ENCODE data around the gene RNASEH2B.

The RNASEH2B gene

GRCh38 chr13:50993371-50993770, 83.8 kb downstream of the RNASEH2B start:
- H3K9ac ChIP-seq (ENCODE audit: insufficient read length, low read depth): no peak overlapping the region
- TF ChIP-seq ZNF274 (IDR thresholded peaks at IDR 0.05; ENCODE audit: low read depth, low read length): no peak
- no peak for TF ChIP-seq YY1 (IDR thresholded peaks at IDR 0.05; ENCODE audit: insufficient read depth, insufficient read length)
- no peak for TF ChIP-seq SUZ12 (IDR thresholded peaks at IDR 0.05; ENCODE audit: extremely low read depth, insufficient read depth, insufficient read length)
- H3K4me1 ChIP-seq (ENCODE audit: insufficient read depth, insufficient read length): no peaks in the 10 kb centered on the region
- no peaks in the 10 kb centered on the region for H3K9me3 ChIP-seq (ENCODE audit: insufficient read depth, low read length)
- DNase-seq (ENCODE audit: low read depth, low spot score): no peak
- no peak overlapping the region for H3K4me3 ChIP-seq (ENCODE audit: insufficient read length, low read depth)
- H3K36me3 ChIP-seq (ENCODE audit: insufficient read depth, insufficient read length, low read length): no peaks in the 10 kb centered on the region
- no peaks in the 10 kb centered on the region for H3K27me3 ChIP-seq (ENCODE audit: insufficient read depth, insufficient read length)

GRCh38 chr13:50993934-50994333, 84.3 kb downstream of the RNASEH2B start:
- no peak for DNase-seq (ENCODE audit: low read depth, low spot score)
- Histone ChIP-seq H3K4me1 (ENCODE audit: insufficient read depth, insufficient read length) (no peaks in the 10 kb centered on the region), H3K4me3 (ENCODE audit: insufficient read length, low read depth) (no peak overlapping the region), H3K9ac (ENCODE audit: insufficient read length, low read depth) (no peak overlapping the region), H3K27me3 (ENCODE audit: insufficient read depth, insufficient read length) (no peaks in the 10 kb centered on the region), H3K36me3 (ENCODE audit: insufficient read depth, insufficient read length, low read length) (no peaks in the 10 kb centered on the region), H3K9me3 (ENCODE audit: insufficient read depth, low read length) (no peaks in the 10 kb centered on the region)
- TF ChIP-seq ZNF274 (IDR thresholded peaks at IDR 0.05; ENCODE audit: low read depth, low read length): no peak

- H3K4me3 ChIP-seq (ENCODE audit: insufficient read length, low read depth): no peak overlapping the region
- H3K27me3 ChIP-seq (ENCODE audit: insufficient read depth, insufficient read length): no peaks in the 10 kb centered on the region
- DNase-seq (ENCODE audit: low read depth, low spot score): no peak
- no peaks in the 10 kb centered on the region for H3K4me1 ChIP-seq (ENCODE audit: insufficient read depth, insufficient read length)
- TF ChIP-seq SUZ12 (IDR thresholded peaks at IDR 0.05; ENCODE audit: extremely low read depth, insufficient read depth, insufficient read length) (no peak), ZNF274 (IDR thresholded peaks at IDR 0.05; ENCODE audit: low read depth, low read length) (no peak), YY1 (IDR thresholded peaks at IDR 0.05; ENCODE audit: insufficient read depth, insufficient read length) (no peak)
- H3K36me3 ChIP-seq (ENCODE audit: insufficient read depth, insufficient read length, low read length): no peaks in the 10 kb centered on the region
- H3K9me3 ChIP-seq (ENCODE audit: insufficient read depth, low read length): no peaks in the 10 kb centered on the region
- H3K9ac ChIP-seq (ENCODE audit: insufficient read length, low read depth): no peak overlapping the region
Observed at GRCh38 chr13:50994651-50995050, 85.1 kb downstream of the RNASEH2B start.

DNA sequence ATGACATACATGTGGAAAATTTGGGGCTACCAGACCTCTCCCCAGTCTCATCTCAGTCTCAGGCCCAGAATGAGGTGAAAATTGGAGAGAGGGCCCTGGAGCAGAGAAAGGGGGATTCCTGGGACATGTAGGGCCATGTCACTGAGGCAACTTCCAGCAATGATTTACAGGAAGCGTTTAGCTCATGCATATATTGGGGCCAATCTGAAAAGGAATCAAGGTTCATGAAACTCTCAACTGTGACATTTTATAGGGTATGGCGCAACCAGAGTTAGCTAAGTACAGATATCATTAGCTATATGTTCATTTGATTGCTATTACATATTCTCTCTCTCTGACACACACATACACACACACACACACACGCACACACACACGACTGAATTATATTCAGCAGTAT, 86.3 kb downstream of the RNASEH2B start:
- Histone ChIP-seq H3K36me3 (ENCODE audit: insufficient read depth, insufficient read length, low read length) (no peaks in the 10 kb centered on the region), H3K27me3 (ENCODE audit: insufficient read depth, insufficient read length) (no peaks in the 10 kb centered on the region), H3K9ac (ENCODE audit: insufficient read length, low read depth) (no peak overlapping the region), H3K9me3 (ENCODE audit: insufficient read depth, low read length) (no peaks in the 10 kb centered on the region), H3K4me1 (ENCODE audit: insufficient read depth, insufficient read length) (no peaks in the 10 kb centered on the region), H3K4me3 (ENCODE audit: insufficient read length, low read depth) (no peak overlapping the region)
- no peak for DNase-seq (ENCODE audit: low read depth, low spot score)
- TF ChIP-seq ZNF274 (IDR thresholded peaks at IDR 0.05; ENCODE audit: low read depth, low read length) (no peak), SUZ12 (IDR thresholded peaks at IDR 0.05; ENCODE audit: extremely low read depth, insufficient read depth, insufficient read length) (no peak), YY1 (IDR thresholded peaks at IDR 0.05; ENCODE audit: insufficient read depth, insufficient read length) (no peak)

DNA sequence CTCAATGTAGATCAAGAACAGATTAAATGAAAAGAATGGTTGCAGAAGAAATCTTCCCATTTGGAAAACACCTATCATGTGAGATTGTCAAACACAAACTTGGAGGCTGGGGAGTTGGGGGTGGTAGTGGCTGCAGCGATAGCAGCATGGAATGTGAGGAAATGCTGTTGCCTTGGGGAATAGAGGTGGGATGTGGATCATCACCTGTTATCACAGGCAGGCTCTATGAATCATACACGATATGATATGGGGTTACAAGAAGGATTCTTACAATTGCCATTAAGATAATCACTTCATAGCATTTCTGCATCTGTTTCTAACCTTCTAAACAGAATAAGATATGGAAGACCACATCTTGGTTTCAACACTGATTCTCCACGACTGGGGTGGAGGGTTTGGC, 88.7 kb downstream of the RNASEH2B start:
- no peak for DNase-seq (ENCODE audit: low read depth, low spot score)
- H3K36me3 ChIP-seq (ENCODE audit: insufficient read depth, insufficient read length, low read length): no peaks in the 10 kb centered on the region
- TF ChIP-seq SUZ12 (IDR thresholded peaks at IDR 0.05; ENCODE audit: extremely low read depth, insufficient read depth, insufficient read length) (no peak), ZNF274 (IDR thresholded peaks at IDR 0.05; ENCODE audit: low read depth, low read length) (no peak), YY1 (IDR thresholded peaks at IDR 0.05; ENCODE audit: insufficient read depth, insufficient read length) (no peak)
- no peaks in the 10 kb centered on the region for H3K4me1 ChIP-seq (ENCODE audit: insufficient read depth, insufficient read length)
- no peak overlapping the region for H3K4me3 ChIP-seq (ENCODE audit: insufficient read length, low read depth)
- H3K9ac ChIP-seq (ENCODE audit: insufficient read length, low read depth): no peak overlapping the region
- no peaks in the 10 kb centered on the region for H3K9me3 ChIP-seq (ENCODE audit: insufficient read depth, low read length)
- H3K27me3 ChIP-seq (ENCODE audit: insufficient read depth, insufficient read length): no peaks in the 10 kb centered on the region

DNA sequence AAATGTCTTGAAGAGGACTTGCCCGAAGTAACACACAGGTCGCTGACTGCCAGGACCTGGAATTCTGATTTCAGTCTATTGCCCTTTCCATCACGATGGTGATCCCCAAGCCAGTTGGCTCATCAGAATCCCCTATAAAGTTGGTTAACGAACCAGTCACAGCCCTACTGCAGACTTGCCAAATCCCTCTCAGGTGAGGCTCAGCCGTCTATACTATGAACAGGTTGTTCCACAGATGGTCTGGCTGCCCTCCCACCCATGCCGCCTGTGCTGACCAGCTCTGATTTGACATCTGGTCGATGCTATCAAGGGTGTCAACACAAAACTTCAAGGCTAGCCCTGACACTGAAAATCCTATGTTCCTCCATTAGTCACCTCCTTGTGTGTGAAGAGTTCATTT, 90.0 kb downstream of the RNASEH2B start:
- Histone ChIP-seq H3K36me3 (ENCODE audit: insufficient read depth, insufficient read length, low read length) (no peaks in the 10 kb centered on the region), H3K9ac (ENCODE audit: insufficient read length, low read depth) (no peak overlapping the region), H3K9me3 (ENCODE audit: insufficient read depth, low read length) (no peaks in the 10 kb centered on the region), H3K4me1 (ENCODE audit: insufficient read depth, insufficient read length) (no peaks in the 10 kb centered on the region), H3K4me3 (ENCODE audit: insufficient read length, low read depth) (no peak overlapping the region), H3K27me3 (ENCODE audit: insufficient read depth, insufficient read length) (no peaks in the 10 kb centered on the region)
- TF ChIP-seq SUZ12 (IDR thresholded peaks at IDR 0.05; ENCODE audit: extremely low read depth, insufficient read depth, insufficient read length) (no peak), ZNF274 (IDR thresholded peaks at IDR 0.05; ENCODE audit: low read depth, low read length) (no peak), YY1 (IDR thresholded peaks at IDR 0.05; ENCODE audit: insufficient read depth, insufficient read length) (no peak)
- no peak for DNase-seq (ENCODE audit: low read depth, low spot score)

GRCh38 chr13:51000061-51000460, 90.5 kb downstream of the RNASEH2B start:
- Histone ChIP-seq H3K4me1 (ENCODE audit: insufficient read depth, insufficient read length) (no peaks in the 10 kb centered on the region), H3K9ac (ENCODE audit: insufficient read length, low read depth) (no peak overlapping the region), H3K9me3 (ENCODE audit: insufficient read depth, low read length) (no peaks in the 10 kb centered on the region), H3K36me3 (ENCODE audit: insufficient read depth, insufficient read length, low read length) (no peaks in the 10 kb centered on the region), H3K27me3 (ENCODE audit: insufficient read depth, insufficient read length) (no peaks in the 10 kb centered on the region), H3K4me3 (ENCODE audit: insufficient read length, low read depth) (no peak overlapping the region)
- no peak for TF ChIP-seq SUZ12 (IDR thresholded peaks at IDR 0.05; ENCODE audit: extremely low read depth, insufficient read depth, insufficient read length)
- no peak for TF ChIP-seq ZNF274 (IDR thresholded peaks at IDR 0.05; ENCODE audit: low read depth, low read length)
- TF ChIP-seq YY1 (IDR thresholded peaks at IDR 0.05; ENCODE audit: insufficient read depth, insufficient read length): no peak
- no peak for DNase-seq (ENCODE audit: low read depth, low spot score)
